Prostate gland (tissue), 2 donors: ENCODE data around the gene CNNM1.

ENCODE experiments used
- CTCF ChIP-seq, 4 experiments: fragments of 200-600 bp in 2 of 4; fragments of 450-650 bp in 2 of 4; sonication (generic) in 2 of 4; IDR thresholded peaks; 1 replicate in 3 of 4; 2 replicates in 1 of 4; pipeline ENCODE4 v1.5.1; 2016 to 2019; ENCODE audit warnings: antibody characterized with exemption in 4 of 4, mild to moderate bottlenecking in 2 of 4, moderate library complexity in 2 of 4
- POLR2A ChIP-seq: fragments of 450-650 bp; IDR thresholded peaks from one replicate; pipeline ENCODE4 v1.6.1; 2016; ENCODE audit warnings: antibody characterized with exemption, mild to moderate bottlenecking
- POLR2AphosphoS5 ChIP-seq: sonication (generic); formaldehyde crosslinking; IDR thresholded peaks from one replicate; pipeline ENCODE4 v1.6.1; 2017; ENCODE audit warnings: antibody characterized with exemption

GRCh38 chr10:99341860-99342490, 12.8 kb downstream of the CNNM1 start:
- TF ChIP-seq POLR2A (no peak), CTCF (IDR thresholded peaks at IDR 0.05) (no peak), POLR2AphosphoS5 (no peak)
